ENCODE results near the gene DAAM2. TPM values are rescaled to one million over a fixed set of nuclear protein-coding genes. Genes with fewer than 3 reads are reported as not detected.

The DAAM2 gene
- total and polyA plus RNA-seq, 9 of the 15 experiments (the other 6 are each of a cell fraction or from before 2014, with no cell fraction given) = 0.01 to 0.07 TPM; not detected in 7

DNA sequence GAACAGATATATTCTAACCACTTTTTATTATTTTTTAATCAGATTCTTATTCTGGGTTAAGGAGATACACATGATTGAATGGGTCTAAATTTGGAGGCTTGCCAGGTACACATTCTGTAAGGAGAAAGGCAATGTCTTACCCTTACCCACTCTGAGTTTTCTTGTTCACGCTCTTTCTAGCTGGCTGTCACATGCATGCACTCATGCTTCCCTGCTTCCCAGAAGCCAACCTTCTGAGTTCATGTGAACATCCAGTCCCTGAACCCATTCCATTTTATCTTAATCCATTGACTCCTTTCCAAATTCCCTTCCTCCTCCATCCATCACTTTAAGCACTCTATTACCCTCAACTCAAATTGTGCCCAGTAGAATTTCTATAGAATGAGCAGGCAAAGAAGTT is 159.5 kb downstream of the DAAM2 start:
- H3K27me3 ChIP-seq (ENCODE audit: control insufficient read depth in 2 of 2, insufficient read depth in 2 of 2, low read length in 2 of 2) = no peaks in the 10 kb centered on the region
- no TSS peak for BruUV-seq (replicated peaks)

DNA sequence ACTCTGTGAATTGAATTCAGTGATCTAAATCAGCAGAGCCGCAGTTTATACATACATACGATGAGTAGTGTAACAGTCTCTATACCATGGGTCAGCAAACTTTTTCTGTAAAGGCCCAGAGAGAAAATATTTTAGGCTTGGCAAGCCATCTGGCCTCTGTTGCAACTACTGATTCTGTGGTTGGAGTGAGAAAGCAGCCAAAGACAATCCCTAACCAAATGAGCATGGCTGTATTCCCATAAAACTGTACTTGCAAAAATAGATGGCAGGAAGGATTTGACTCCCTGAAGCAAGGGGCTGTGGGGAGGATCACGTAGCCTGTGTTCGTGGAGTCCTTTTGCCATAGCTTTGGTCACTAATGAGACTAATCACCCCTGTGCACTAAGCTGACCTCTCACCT is 160.0 kb downstream of the DAAM2 start:
- no peak overlapping the region for H3K27ac ChIP-seq (ENCODE audit: extremely low read depth, low read depth, low read length)
- in situ Hi-C loops (cut with MboI) = no loop called here
- no peaks in the 10 kb centered on the region for H4K20me1 ChIP-seq (replicated peaks; ENCODE audit: control insufficient read depth, insufficient read depth, low read length)
- no peak overlapping the region for H2AFZ ChIP-seq (ENCODE audit: low read depth, low read length)
- ChIA-PET POLR2A (no interaction called here), CTCF (ENCODE audit: low intra/inter-chr PET ratio) (no interaction called here)
- no peak overlapping the region for H3K9ac ChIP-seq (ENCODE audit: insufficient read depth in 1 of 2, low read depth in 2 of 2, low read length in 2 of 2)
- no peaks in the 10 kb centered on the region for H3K79me2 ChIP-seq (ENCODE audit: control insufficient read depth, insufficient read depth, low read length)
- no peak overlapping the region for H3K4me3 ChIP-seq
- H3K27me3 ChIP-seq (ENCODE audit: control insufficient read depth in 2 of 2, insufficient read depth in 2 of 2, low read length in 2 of 2) = no peaks in the 10 kb centered on the region
- DNase-seq (ENCODE audit: extremely low read depth in 1 of 4, low spot score in 3 of 4) (no peak), ATAC-seq (no peak), FAIRE-seq (no peak)
- H3K9me1 ChIP-seq (ENCODE audit: control insufficient read depth, insufficient read depth, low read length) = no peaks in the 10 kb centered on the region
- intact Hi-C loops (cut with micrococcal nuclease) = no loop called here
- BruUV-seq (replicated peaks) = no TSS peak
- H3K9me3 ChIP-seq (replicated peaks; ENCODE audit: control insufficient read depth, insufficient read depth, low read depth, low read length) = no peaks in the 10 kb centered on the region
- WGBS (ENCODE audit: insufficient coverage, low coverage, missing lambda C conversion rate) = 2% methylated on average over 4 of the region's 4 CpGs
- peaks cover 0 to 13% of the 10 kb centered on the region in 2 experiments; a peak in 4 of 5 replicates for H3K4me1 ChIP-seq (replicated peaks in 1 of 2; ENCODE audit: control insufficient read depth in 2 of 2, insufficient read depth in 2 of 2, low read length in 2 of 2)
- H3K36me3 ChIP-seq (ENCODE audit: control insufficient read depth, insufficient read depth, low read length) = no peaks in the 10 kb centered on the region
- no peak overlapping the region for H3K4me2 ChIP-seq (ENCODE audit: insufficient read depth, low read length)
- TF ChIP-seq, protein P1, sequence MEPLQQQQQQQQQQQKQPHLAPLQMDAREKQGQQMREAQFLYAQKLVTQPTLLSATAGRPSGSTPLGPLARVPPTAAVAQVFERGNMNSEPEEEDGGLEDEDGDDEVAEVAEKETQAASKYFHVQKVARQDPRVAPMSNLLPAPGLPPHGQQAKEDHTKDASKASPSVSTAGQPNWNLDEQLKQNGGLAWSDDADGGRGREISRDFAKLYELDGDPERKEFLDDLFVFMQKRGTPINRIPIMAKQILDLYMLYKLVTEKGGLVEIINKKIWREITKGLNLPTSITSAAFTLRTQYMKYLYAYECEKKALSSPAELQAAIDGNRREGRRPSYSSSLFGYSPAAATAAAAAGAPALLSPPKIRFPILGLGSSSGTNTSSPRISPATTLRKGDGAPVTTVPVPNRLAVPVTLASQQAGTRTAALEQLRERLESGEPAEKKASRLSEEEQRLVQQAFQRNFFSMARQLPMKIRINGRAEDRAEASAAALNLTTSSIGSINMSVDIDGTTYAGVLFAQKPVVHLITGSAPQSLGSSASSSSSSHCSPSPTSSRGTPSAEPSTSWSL (CRISPR knock-in tag; IDR thresholded peaks at IDR 0.05; ENCODE audit: borderline replicate concordance) = no peak
- TF ChIP-seq ATF1 (CRISPR knock-in tag; IDR thresholded peaks at IDR 0.05) (no peak), ATF1 (tag; IDR thresholded peaks at IDR 0.05) (no peak), KLF16 (IDR thresholded peaks at IDR 0.05) (no peak), BCL6 (CRISPR knock-in tag; IDR thresholded peaks at IDR 0.05) (no peak)
- TF ChIP-seq, protein P2, sequence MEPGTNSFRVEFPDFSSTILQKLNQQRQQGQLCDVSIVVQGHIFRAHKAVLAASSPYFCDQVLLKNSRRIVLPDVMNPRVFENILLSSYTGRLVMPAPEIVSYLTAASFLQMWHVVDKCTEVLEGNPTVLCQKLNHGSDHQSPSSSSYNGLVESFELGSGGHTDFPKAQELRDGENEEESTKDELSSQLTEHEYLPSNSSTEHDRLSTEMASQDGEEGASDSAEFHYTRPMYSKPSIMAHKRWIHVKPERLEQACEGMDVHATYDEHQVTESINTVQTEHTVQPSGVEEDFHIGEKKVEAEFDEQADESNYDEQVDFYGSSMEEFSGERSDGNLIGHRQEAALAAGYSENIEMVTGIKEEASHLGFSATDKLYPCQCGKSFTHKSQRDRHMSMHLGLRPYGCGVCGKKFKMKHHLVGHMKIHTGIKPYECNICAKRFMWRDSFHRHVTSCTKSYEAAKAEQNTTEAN (CRISPR knock-in tag; IDR thresholded peaks at IDR 0.05) = no peak

More for the DNA sequence above, 159.5 kb downstream of the DAAM2 start:
- POLR2A ChIA-PET = no interaction called here
- Histone ChIP-seq H3K9me3 (replicated peaks; ENCODE audit: control insufficient read depth, insufficient read depth, low read depth, low read length) (no peaks in the 10 kb centered on the region), H2AFZ (ENCODE audit: low read depth, low read length) (no peak overlapping the region), H3K4me3 (no peak overlapping the region), H3K9ac (ENCODE audit: insufficient read depth in 1 of 2, low read depth in 2 of 2, low read length in 2 of 2) (no peak overlapping the region), H3K36me3 (ENCODE audit: control insufficient read depth, insufficient read depth, low read length) (no peaks in the 10 kb centered on the region), H3K4me1 (replicated peaks in 1 of 2; ENCODE audit: control insufficient read depth in 2 of 2, insufficient read depth in 2 of 2, low read length in 2 of 2) (peaks cover 0 to 13% of the 10 kb centered on the region in 2 experiments; a peak in 4 of 5 replicates), H4K20me1 (replicated peaks; ENCODE audit: control insufficient read depth, insufficient read depth, low read length) (no peaks in the 10 kb centered on the region), H3K4me2 (ENCODE audit: insufficient read depth, low read length) (no peak overlapping the region), H3K9me1 (ENCODE audit: control insufficient read depth, insufficient read depth, low read length) (no peaks in the 10 kb centered on the region), H3K27ac (ENCODE audit: extremely low read depth, low read depth, low read length) (no peak overlapping the region), H3K79me2 (ENCODE audit: control insufficient read depth, insufficient read depth, low read length) (no peaks in the 10 kb centered on the region)
- 19% methylated on average over 1 of the region's 1 CpG for WGBS (ENCODE audit: insufficient coverage, low coverage, missing lambda C conversion rate)
- TF ChIP-seq NR3C1 (CRISPR knock-in tag; IDR thresholded peaks at IDR 0.05) (no peak), DMBX1 (CRISPR knock-in tag; IDR thresholded peaks at IDR 0.05; ENCODE audit: borderline replicate concordance) (no peak)
- TF ChIP-seq, protein P3, sequence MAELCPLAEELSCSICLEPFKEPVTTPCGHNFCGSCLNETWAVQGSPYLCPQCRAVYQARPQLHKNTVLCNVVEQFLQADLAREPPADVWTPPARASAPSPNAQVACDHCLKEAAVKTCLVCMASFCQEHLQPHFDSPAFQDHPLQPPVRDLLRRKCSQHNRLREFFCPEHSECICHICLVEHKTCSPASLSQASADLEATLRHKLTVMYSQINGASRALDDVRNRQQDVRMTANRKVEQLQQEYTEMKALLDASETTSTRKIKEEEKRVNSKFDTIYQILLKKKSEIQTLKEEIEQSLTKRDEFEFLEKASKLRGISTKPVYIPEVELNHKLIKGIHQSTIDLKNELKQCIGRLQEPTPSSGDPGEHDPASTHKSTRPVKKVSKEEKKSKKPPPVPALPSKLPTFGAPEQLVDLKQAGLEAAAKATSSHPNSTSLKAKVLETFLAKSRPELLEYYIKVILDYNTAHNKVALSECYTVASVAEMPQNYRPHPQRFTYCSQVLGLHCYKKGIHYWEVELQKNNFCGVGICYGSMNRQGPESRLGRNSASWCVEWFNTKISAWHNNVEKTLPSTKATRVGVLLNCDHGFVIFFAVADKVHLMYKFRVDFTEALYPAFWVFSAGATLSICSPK (IDR thresholded peaks at IDR 0.05; ENCODE audit: borderline replicate concordance) = no peak
- in situ Hi-C loops (cut with MboI) (no loop called here), intact Hi-C loops (cut with micrococcal nuclease) (no loop called here)
- DNase-seq (ENCODE audit: extremely low read depth in 1 of 4, low spot score in 3 of 4) (no peak), ATAC-seq (no peak), FAIRE-seq (no peak)
- CTCF ChIA-PET (ENCODE audit: low intra/inter-chr PET ratio) = no interaction called here
